Stimulated activated CD4-positive, alpha-beta T cell treated with anti-CD3 and anti-CD28 coated beads, Interleukin-4, amount 100 ng/mL, for 24 hours (primary cell): ENCODE results near the gene AKR1C3.

Source experiments
- DNase-seq: peaks from one replicate; pipeline ENCODE4 v3.0.0-alpha.2; 2020

AKR1C3 gene

DNA sequence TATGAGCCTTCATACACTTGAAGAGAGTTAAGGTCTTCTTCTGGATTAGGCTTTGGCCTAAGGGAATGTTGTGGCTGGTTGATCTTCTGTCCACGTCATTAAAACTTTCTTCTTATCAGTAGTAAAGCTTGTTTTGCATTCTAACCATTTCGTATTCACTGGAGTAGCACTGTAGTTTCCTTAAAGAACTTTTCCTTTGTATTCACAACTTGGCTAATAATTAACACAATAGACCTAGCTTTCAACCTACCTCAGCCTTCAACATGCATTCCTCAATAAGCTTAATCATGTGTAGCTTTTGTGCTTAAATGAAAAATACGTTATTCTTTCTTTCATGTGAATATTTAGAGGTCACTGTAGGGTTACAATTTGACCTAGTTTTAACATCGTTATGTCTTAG, 48.0 kb downstream of the AKR1C3 start:
- DNase-seq: no peak

DNA sequence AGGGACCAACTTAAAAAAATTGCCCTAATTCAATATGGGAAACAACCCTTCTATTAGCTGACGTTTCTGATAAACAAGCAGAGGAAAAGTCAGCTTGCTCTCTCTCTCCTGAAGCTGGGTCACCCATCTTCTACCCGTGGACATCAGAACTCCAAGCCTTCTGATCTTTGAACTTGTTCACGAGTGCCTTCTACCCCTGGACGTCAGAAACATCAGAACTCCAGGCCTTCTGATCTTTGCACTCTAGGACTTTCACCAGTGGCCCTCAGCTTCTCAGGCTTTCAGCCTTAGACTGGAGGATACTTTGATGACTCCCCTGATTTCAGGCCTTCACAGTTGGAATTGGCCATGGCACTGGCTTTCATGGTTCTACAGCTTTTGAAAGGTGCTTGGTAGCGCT, 48.9 kb downstream of the AKR1C3 start:
- DNase-seq: no peak

DNA sequence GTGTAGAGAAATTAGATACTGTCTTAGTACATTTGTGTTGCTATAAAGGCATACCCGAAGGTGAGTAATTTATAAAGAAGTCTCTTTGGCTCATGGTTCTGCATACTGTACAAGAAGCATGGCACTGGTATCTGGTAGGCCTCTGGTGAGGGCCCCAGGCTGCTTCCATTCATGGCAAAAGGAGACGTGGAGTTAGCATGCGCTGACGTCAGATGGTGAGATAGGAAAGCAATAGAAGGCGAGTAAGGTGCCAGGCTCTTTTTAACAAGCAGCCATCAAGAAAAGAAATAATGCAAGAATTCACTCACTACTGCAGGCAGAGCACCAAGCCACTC, 52.7 kb downstream of the AKR1C3 start:
- no peak for DNase-seq

DNA sequence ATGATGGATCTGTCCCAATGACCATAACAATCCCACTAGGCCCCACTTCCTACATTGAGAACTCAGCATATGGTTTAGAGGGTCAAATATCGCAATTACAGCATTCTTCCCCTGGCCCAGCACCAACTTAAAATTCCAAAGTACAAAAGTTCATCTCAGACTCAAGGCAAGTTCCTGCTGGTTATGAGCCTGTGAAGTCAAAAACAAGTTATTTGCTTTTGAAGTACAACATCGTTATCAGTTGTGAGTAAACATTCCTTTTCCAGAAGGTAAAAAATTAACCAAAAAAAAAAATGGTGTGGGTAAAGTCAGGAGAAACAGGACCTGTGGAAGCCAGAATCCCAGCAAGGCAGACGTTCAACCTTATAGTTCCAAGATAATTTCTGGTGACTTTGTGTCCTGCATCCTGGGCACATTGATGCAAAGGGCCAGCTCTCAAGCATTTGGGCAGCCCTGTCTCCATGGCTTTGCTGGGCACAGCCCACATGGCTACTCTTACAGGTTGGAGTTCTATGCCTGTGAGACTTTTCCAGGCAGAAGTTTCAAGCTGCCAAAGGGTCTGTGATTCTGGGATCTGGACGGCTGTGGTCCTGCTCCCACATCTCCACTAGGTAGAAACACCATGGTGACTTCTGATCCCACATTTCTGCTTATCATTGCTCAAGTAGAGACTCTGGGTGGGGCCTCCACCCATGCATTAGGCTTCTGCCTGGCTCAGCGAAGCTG, 53.2 kb downstream of the AKR1C3 start:
- DNase-seq: no peak

DNA sequence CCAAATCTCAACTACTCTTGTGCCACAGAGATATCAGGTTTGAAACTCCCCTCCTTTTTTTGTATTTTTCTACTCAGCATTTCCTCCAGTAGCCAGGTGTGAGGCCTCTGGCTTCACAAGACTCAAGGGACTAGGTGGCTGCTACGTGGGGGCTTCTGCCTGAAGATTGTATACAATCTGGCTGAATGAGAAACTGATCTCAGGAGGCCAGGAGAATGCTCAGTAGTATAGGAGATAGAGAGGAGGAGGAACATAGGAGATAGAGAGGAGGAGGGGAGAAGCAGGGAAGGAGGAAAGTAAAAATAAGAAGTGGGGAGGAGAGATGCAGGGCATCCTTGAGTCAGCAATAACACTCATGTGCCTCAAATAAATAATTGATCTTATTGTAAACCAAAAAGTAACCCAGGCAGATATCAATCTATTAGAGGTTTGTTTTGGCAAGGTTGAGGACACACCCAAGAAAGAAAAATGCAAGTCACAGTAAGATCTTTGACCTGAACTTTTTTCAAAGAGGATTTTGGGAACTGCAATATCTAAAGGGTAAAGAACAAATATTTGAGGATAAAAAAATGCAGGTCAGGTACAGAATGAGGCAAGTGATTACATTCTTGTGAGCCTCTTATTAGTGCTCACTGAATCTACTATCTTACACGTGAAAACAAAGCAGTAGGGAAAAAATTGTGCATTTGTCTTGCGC, 53.9 kb downstream of the AKR1C3 start:
- no peak for DNase-seq

DNA sequence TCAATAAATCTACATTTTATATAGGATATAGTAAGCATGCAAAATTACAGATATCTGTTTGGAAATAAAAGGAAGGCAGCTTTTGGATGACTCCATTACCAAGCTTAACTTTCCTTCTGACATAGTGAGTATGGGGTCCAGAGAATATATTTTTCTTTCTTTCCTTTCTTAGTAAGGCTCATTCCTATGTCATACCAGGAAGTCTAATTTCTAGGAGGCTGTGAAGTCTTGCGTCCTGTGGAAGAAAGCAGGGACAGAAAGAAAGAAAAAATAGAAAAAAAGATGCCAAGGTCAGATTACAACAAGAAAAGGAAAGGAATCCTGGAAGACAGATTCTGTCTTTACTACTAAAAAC, 54.4 kb downstream of the AKR1C3 start:
- no peak for DNase-seq

DNA sequence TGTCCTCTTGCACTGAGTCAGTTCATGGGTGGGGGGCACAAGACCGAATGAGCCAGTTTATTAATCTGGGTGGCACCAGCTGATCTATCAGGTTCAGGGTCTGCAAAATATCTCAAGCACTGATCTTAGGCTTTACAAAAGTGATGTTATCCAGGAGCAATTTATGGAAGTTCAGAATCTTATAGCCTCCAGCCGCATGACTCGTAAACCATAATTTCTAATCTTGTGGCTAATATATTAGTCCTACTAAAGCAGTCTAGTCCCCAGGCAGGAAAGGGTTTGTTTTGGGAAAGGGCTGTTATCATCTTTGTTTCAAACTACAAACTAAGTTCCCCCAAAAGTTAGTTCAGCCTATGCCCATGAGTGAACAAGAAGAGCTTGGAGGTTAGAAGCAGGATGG, 56.9 kb downstream of the AKR1C3 start:
- no peak for DNase-seq

DNA sequence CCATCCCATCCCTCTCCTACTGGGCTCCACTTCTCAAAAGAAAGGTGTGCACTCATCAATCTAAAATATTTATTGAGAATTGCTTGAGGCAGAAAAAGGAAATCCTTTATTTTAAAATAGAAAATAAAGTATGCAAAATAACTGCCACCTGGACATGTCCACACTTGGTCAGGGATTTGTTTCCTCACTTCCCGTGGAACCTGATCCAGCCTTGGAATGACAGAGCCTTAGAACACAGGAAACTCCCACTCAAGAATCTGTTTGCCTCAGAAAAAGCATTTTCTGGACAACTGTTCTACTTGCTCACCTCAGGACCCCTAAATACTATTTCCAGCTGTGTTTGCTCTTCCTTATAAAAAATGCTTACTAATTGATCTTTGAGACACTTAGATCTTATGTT, 61.7 kb downstream of the AKR1C3 start:
- DNase-seq: no peak
